Measurements from ENCODE around the gene RAC2. TPM values are rescaled to one million over a fixed set of nuclear protein-coding genes. Genes with fewer than 3 reads are reported as not detected.

The RAC2 gene
- total and polyA plus RNA-seq, 2 of the 8 experiments (the other 6 are each of a cell fraction or from before 2014, with no cell fraction given), result 2.3 to 4.3 TPM

DNA sequence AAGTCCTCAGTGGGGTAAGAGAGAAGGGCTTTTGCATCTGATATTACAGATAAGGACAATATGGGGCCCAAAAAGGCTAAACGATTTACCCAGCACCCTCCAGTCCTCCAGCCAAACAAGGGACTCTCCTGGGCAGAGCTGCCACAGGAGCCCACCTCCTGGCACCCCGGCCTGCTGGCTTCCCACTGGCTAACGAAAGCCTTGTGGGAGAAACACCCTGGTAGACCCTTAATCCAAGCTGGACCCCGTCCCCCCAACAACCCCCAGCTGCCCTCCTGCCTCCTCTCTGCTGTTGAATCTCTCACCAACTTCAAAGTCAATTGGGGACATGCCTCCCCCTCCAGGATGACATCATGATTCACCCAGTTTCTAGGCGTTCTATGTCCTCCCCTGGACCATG, 66.8 kb downstream of the RAC2 start:
- Histone ChIP-seq H3K9ac (replicated peaks in 1 of 4; ENCODE audit: extremely low read depth in 1 of 4, low read depth in 3 of 4, low read length in 3 of 4) (no peak overlapping the region), H3K4me2 (ENCODE audit: insufficient read depth in 1 of 2, low read depth in 2 of 2, low read length in 2 of 2) (no peak overlapping the region), H4K20me1 (replicated peaks in 1 of 2; ENCODE audit: control insufficient read depth in 1 of 2, insufficient read depth in 2 of 2, low read length in 2 of 2) (no peaks in the 10 kb centered on the region), H3K4me1 (replicated peaks in 1 of 4; ENCODE audit: control insufficient read depth in 3 of 4, insufficient read depth in 4 of 4, low read length in 3 of 4) (peaks cover 0 to 2% (median under 1%) of the 10 kb centered on the region in 4 experiments; a peak in 2 of 7 replicates), H3K27ac (ENCODE audit: low read depth, low read length) (no peak overlapping the region), H4K91ac (replicated peaks; ENCODE audit: insufficient read length, low read length) (no peak overlapping the region), H4K5ac (ENCODE audit: insufficient read length, low read depth, low read length) (no peak overlapping the region), H2BK120ac (replicated peaks; ENCODE audit: low read depth, low read length) (no peak overlapping the region), H2BK12ac (ENCODE audit: low read depth, low read length) (no peak overlapping the region), H3K23ac (ENCODE audit: insufficient read length) (no peak overlapping the region), H2BK20ac (ENCODE audit: low read length) (no peak overlapping the region), H3K36me3 (ENCODE audit: control insufficient read depth in 2 of 4, insufficient read depth in 4 of 4, low read length in 3 of 4) (no peaks in the 10 kb centered on the region), H3K56ac (replicated peaks; ENCODE audit: insufficient read length, low read depth, low read length) (no peak overlapping the region), H4K8ac (ENCODE audit: extremely low read depth, insufficient read depth, low read length) (no peak overlapping the region), H3K18ac (ENCODE audit: extremely low read depth, low read length) (no peak overlapping the region), H3K79me1 (ENCODE audit: low read depth, low read length) (no peaks in the 10 kb centered on the region), H3K23me2 (ENCODE audit: low read depth, low read length) (no peaks in the 10 kb centered on the region), H2BK15ac (ENCODE audit: low read length) (no peak overlapping the region), H3K27me3 (replicated peaks in 1 of 4; ENCODE audit: control insufficient read depth in 3 of 4, extremely low read depth in 1 of 4, insufficient read depth in 3 of 4, low read length in 3 of 4) (no peaks in the 10 kb centered on the region; a peak in 2 of 7 replicates), H3K4me3 (ENCODE audit: extremely low read depth in 1 of 4, insufficient read depth in 2 of 4, low read depth in 3 of 4, low read length in 4 of 4) (no peak overlapping the region), H2AK5ac (ENCODE audit: low read depth, low read length) (no peak overlapping the region), H3K4ac (replicated peaks; ENCODE audit: insufficient read length, low read depth, low read length) (no peak overlapping the region), H3K79me2 (ENCODE audit: control insufficient read depth in 1 of 2, insufficient read depth in 2 of 2, low read length in 2 of 2) (no peaks in the 10 kb centered on the region), H2AFZ (ENCODE audit: low read length) (no peak overlapping the region), H2BK5ac (ENCODE audit: low read depth, low read length) (no peak overlapping the region), H3K14ac (ENCODE audit: insufficient read length) (no peak overlapping the region), H3K9me3 (ENCODE audit: insufficient read depth in 2 of 2, low read depth in 1 of 2, low read length in 1 of 2) (no peaks in the 10 kb centered on the region)
- no peak for DNase-seq (ENCODE audit: low read depth in 1 of 2, low spot score in 2 of 2)
- POLR2A ChIA-PET (ENCODE audit: partially characterized antibody), result interaction anchor here (1.7 kb wide), 1 partner anchor 10 kb away, joined by 4 read pairs; the partner anchor contains the start of gene C1QTNF6
- 56% methylated on average over 4 of the region's 5 CpGs; no CpG with 5 or more reads in 1 of the 2 experiments for WGBS, 2 experiments (ENCODE audit: extremely low coverage in 1 of 2, insufficient coverage in 1 of 2, insufficient read length in 1 of 2, insufficient replicate concordance in 2 of 2, low coverage in 1 of 2, low lambda C conversion rate in 2 of 2, missing lambda C conversion rate in 1 of 2)
- CTCF ChIA-PET (ENCODE audit: partially characterized antibody), result interaction anchor here (0.7 to 4.5 kb wide), 6 partner anchors 11 to 107 kb away, joined by 3 to 25 read pairs (median 4); no protein-coding TSS in a partner anchor
- no peak for FAIRE-seq
- TF ChIP-seq KDM5A (IDR thresholded peaks at IDR 0.05; ENCODE audit: low read length) (no peak), SP1 (IDR thresholded peaks at IDR 0.05; ENCODE audit: low read depth, low read length) (no peak), USF2 (IDR thresholded peaks at IDR 0.05; ENCODE audit: low read length) (no peak), KDM1A (IDR thresholded peaks at IDR 0.05; ENCODE audit: borderline replicate concordance, low read length) (no peak), SIN3A (conservative IDR thresholded peaks at IDR 0.05 in 1 of 2, IDR thresholded peaks at IDR 0.05 in 1 of 2; ENCODE audit: low read depth in 1 of 2, low read length in 2 of 2) (no peak), CBX5 (IDR thresholded peaks at IDR 0.05; ENCODE audit: low read depth, low read length) (no peak)
